Activated CD4-positive, alpha-beta T cell treated with anti-CD3 and anti-CD28 coated beads, Interleukin-2, Interleukin-4, amounts not matched to agents 100 ng/mL and 50 ng/mL, durations not matched to agents 16 hours and 8 hours (primary cell): ENCODE measurements around the gene VPS16.

Experiments used
- DNase-seq: peaks from one replicate; pipeline ENCODE4 v3.0.0-alpha.2; 2020; ENCODE audit warnings: low spot score

VPS16 gene

DNA sequence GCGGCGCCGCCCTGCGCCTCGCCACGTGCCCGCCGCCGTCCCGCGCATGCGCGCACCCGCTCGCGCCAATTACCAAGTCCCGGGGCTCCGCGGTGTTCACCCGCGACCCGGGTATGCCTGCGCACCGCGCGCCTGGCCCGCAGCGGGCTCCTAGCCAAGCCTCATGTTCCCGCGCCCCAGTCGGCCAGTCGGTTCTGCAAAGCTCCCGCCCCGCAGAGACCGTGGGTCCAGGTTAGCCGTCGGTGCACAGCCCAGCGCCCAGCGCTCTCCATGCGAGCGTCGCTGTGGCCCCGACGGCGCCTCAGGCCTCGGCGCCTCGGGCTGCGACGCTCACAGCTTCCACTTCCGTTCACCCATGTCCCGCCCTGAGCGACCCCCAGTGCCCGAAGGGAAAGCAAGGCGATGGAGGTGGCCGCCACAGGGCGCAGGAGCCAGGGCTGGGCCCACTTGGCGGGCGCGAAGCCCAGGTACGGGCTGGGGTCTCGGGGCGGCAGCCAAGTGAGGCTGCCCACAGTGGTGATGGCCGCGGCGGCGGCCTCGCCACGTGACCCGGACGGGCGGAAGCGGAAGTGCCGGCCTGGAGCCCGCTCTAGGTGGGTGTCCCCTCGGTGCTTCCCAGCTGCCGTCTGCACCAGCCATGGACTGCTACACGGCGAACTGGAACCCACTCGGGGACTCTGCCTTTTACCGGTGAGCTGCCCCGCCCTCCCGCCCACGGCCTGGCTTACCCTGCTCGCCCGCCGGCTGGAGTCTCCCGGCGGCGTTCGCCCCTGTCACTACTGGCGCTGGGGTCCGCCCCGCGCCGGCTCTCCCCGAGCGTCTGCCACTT lies at the start of gene VPS16, which contains the start of gene PCED1A:
TSS of gene VPS16 (plus strand) at position 608 of the 829 bp plus-strand sequence. CDS start at position 638, 30 bp downstream.
TSS of gene PCED1A (minus strand) at position 518 of the 829 bp plus-strand sequence. CDS start 743 bp downstream, outside the sequence.
- DNase-seq: peak; percentile 89

DNA sequence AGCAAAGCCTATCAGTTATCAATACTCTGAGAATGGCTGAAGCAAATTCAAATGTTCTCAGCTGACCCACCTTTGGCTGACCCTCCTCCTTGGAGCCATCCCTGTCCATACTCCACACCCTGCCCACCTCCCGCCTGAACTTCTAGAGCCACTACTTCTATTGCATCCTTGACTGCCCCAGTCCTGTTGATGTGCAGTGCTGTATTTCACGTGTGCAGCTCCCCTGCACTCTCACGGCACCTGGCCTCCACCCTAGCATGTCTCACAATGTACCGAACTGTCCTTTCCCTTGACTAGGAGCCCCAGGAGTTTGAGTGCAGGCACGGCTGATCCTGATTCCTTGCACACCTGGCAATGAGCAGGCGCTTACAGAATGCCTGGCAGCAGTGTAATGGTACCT lies 47.1 kb upstream of the VPS16 start:
- no peak for DNase-seq

DNA sequence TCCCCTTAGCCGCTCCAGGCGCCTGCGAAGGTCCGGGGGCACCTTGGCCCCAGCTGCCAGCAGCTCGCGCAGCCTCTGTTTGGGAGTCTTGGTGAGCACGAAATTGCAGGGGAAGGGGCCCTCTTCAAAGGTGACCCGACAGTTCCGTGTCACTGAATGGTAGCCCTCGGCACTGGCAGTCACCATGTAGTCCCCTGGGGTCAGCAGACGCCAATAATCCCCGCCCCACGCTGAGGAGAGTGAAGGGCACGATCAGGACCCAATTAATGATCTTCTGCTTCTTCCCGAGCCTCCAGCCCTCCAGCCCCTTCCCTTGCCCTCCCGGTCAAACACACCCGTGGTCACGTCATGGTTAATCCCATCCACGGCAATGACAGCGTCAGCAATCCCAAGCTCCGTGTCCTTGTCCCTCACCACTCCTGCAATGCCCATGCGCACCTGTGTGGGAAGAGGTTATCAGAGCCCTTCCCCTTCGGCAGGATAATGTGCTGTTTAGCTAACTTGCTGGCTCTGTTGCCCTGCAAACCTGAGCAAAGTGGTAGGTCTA lies 46.3 kb upstream of the VPS16 start:
- no peak for DNase-seq

DNA sequence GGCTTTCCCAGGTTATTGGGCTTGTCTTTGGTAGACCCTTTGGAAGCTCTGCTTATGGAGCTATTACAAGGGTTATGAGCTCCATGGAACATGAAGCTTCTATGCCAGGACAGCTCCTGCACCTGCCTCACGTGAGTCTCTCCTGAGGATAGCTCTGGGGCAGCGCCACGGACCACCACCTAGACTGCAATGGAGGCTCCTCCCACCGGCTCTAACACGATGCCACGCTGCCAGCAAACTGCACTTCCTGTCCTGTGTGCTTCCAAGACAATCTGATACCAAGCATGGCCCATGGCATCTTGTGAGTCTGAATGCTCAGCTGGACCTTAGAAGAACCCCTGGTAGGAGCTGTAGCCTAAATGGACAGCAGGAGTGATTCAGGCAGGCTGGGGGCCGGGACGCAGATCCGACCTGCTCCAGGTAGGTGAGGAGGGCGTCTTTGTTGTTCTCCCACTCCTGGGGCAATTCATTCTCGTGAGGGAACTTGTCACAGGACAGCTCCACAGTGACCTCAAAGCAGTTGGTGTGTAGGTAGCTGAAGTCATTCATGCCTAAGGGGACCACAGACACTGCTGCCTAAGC lies 45.6 kb upstream of the VPS16 start:
- no peak for DNase-seq

DNA sequence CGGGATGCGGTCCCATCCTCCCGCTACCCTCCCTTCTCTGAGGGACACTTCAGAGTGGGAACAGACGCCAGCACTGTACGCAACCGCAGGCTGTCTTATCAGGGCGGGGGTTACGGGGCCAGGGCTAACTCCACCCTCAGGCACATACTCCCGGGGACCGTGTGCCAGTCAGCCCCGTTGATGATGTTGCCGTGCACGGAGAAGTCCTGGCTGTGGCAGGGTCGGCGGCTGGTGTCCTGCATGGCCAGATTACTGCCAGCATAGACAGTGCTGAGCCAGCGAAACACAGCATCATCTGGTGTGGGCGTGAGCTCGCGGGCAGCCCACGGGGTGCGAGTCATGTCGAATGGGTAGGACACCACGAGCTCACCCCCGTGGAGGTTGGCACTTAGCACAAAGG lies 45.1 kb upstream of the VPS16 start:
- DNase-seq: no peak

DNA sequence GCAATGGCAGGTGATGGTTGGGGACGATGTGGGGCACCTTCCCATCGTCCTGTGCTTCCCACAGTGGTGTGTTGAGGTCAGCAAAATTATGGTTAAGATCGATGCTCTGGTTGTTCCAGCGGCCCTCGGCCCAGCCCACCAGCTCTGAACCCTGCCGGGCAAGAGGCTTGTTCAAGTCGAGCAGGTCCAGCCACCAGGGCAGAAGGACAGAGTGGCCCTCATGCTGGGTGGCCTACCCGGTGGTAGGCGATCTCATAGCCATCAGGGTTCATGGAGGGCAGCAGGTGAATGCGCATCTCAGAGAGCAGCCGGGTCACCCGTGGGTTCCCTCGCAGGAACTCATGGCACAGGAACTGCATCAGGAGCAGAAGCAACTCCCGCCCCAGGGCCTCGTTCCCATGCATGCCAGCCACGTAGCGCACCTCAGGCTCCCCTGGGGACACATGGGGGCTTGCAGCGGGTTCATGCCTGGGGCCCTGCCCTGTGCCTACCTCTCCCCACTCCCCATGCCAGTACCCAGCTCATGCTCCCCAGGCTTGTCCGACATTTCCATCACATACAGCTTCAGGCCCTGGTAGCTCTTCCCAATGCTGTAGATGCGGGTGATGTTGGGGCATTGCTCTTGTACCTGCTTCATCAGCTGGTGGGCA lies 44.4 kb upstream of the VPS16 start:
- no peak for DNase-seq

DNA sequence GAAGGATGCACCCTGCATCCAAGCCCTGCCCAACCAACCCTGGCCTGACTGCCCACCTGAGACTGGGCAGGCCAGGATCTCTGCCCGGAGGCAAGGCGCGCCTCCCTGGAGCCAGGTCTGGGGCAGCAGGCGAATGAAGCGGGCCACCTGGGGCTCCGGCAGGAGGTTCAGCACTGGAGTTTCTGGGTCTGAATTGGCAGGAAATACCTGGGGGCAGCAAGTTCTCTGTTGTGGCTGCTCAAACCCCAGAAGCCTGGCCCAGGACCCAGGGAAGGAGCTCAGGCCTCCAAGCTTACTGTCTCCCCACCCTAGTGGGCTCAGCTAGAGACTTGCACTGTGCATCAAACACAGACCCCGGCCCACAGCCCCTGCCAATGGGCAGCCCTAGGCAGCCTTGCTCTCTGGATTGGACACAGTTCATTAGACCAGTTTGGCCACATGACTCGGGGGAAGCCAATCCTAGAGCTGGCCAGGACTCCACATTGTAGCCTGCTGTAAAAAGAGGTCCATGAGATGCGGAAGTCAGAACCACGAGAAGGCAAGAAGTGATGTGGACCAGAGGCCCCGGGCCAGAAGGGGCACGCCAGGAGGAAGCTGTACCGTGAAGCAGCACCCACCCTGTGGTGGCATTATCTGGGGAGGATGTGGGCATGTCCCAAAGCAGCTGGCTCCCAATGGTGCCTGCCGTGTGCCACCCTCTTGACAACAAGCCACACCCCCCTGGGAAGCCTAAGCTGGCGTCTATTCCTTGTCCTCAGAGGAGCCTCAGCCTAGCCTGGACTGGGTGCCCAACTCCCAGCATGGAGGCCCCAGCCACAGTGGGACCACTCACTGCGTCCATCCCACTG lies 43.2 kb upstream of the VPS16 start:
- no peak for DNase-seq

DNA sequence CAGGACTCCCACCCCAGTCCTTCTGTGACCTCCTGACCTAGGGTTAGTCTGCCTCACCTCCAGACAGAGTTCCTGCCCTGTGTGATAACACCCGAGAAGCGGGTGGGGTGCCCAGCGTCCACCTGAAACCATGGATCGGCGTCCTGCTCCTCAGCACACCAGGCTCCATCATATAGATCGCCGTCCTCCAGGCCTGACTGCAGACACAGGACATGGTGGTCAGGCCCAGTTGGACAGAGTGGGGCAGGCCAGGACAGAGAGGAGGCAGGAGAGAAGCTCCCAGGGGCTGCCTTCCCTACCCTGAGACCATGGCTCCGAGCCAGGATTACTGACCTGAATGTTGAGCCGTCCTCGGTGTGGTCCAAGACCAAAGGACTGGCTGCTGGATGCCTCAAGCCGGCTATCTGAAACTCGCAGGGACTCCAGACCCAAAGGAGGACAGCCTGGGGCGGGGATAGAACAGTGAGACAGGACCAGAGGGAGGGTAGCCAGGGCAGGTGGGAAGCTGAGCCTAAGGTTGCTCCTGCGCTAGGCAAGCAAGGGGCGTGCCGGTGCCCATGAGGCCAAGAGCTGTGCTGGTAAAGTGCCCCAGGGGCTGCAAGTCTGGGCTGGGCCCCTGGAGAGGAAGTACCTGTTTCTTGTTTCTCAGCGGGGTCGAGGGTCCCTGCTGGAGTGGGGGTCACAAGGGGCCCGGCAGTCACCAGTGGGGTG lies 42.3 kb upstream of the VPS16 start:
- DNase-seq: no peak

DNA sequence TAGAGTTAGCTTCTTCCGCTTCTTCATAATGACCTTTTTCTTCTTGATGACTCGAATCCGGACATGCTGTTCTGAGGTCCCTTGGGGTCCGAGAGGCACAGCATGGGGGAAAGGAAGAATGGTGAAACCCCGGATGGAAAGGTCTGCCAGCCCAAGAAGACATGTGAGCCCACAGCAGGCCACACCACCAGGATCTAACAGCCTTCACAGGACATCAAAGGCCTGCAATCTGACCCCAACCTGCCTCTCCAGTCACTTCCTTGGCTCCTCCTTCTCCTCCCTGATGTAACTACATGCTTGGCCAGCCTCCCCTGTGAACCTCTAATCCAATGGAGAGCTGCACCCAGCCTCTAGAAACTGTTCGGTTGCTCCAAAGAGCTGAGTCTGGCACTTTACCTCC lies 41.7 kb upstream of the VPS16 start:
- DNase-seq: no peak

DNA sequence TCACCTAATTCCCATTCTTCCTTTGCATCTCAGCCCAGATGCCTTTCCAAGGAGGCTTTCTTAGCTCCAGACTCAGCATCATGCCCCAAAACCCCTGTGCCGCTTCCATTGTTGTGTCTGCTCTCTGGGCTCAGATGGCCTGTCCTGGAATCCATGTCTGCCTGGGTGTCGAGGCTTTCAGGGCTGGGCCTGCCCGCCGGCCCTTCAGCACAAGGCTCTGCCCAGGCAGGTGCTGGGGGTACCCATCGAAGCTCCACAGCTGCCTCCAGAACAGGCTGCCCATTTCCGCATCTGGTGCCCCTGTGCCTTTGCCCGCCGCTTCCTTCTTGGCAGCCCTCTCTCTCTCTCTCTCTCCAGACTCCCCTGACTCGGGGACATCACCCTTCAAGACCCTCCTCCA lies 41.3 kb upstream of the VPS16 start:
- DNase-seq: no peak

DNA sequence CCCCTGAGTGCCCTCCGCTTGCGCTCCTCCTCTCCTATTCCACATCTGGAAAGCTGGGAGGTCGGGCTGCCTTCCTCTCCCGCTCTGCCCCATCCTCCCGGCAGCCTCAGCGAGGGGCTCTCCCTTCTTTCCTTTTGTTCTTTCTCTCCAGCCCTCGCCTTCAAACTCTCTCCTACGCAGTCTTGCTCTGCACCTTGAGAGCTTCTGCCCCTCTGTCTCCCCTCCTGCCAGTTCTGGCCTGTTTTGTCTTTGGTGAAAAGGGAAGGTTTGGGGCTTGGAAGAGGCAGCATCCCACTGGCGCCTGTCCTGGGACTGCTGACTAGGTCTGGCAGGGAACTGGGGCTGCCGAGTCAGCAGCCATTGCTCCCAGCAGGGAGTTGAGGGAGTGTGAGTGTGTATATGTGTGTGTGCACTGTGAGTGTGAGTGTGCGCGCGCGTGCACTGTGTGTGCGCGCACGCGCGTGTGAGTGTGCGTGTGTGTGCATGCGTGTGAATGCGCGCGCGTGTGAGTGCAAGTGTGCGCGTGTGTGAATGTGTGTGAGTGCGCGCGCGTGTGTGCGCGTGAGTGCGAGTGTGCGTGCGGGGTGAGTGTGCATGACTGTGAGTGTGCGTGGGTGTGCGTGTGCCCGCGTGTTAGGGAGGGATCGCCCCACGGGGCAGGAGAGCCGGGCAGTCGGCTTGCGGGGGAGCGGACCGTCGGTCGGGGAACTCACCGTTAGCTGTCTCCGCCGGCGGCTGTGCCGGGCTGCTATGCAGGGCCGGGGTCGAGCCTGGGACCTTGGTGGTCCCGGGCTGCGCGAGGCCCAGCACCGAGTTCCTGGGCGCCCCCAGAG lies 40.6 kb upstream of the VPS16 start:
- no peak for DNase-seq

DNA sequence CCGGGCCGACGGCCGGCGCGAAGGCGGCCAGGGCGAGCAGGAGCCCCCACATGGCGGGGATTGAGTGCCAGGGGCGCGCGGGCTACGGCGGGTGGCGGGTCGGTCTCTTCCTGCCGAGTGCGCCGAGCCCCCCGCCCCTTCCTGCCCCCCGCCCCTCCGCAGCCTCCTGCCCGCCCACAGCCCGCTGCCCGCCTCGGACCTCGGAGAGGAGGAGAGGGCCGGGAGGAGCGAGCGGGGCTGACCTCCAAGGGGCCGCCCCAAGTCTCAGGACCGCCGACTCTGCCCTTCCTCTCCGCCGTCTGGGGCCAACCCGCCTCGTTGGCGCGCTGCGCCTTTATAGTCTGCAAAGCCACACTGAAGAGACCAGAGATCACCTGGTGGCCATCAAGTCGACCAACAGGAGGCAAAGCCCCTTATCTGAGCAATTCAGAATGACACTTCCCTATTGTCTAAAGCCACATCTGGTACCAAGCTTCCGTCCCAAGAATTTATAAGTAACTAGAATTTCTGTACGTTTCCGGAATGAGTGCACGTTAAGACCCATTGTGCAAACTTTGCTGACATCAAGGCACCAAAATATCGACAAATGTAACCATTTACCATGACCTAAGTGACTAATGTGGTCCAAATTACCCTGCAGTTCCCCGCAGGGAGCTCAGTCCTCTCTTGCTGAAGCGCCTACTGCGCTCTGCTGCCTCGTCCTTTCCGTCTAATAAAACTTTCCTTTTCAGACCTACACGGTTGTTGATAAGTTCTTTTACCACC lies 39.8 kb upstream of the VPS16 start, which contains the start of gene CPXM1:
TSS of gene CPXM1 (minus strand) at position 107 of the 765 bp plus-strand sequence. CDS start at position 52, 55 bp downstream.
- no peak for DNase-seq

DNA sequence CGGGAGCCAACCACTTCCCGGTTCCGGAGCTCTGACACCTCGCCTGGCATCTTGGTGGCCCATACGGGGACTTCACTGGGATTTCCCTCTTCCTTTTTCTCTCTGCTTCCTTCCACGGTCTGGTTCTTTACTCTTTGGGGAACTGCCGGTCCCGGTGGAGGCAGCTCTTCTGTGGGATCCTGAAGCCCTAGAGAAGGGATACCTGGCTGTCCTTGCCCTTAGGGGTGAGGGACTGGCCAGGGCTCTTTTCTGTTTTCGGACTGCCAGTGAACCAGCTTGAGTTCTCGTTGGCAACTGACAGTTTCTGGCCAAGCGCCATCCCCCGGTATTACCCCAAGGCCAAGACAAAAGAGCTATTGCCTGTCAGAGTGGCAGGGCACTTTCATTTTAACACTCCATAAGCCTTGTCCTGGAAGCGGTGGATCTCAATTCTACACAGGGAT lies 39.2 kb upstream of the VPS16 start:
- no peak for DNase-seq

DNA sequence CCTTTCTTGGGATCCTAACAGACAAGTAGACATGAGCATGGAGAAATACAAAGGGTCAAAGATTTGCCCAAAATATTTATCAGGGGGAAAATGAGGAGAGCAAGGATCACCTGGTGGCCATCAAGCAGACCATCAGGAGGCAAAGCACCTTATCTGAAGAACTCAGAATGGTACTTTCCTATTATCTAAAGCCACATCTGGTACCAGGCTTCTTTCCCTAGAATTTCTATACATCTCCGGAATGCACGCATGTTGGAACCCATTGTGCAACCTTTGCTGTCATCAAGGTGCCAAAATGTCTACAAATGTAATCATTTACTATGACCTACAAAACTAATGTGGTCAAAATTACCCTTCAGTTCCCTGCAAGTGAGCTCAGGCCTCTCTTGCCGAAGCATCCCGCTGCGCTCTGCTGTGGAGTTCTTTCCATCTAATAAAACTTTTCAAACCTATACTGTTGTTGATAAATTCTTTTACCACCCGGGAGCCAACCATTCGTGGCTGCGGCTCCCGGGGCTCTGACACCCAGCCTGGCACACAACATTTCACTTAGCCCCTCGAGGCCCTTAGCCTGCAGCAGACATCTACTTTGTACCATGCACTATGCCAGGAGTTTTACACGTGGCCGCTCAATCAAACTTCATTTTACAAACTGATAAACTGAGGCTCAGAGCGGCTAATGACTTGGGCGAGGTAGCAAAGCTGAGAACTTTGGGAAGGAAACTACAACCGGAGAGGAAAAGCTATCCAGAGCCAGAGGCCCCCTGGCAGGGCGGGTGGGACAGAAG lies 36.3 kb upstream of the VPS16 start:
- DNase-seq: no peak

DNA sequence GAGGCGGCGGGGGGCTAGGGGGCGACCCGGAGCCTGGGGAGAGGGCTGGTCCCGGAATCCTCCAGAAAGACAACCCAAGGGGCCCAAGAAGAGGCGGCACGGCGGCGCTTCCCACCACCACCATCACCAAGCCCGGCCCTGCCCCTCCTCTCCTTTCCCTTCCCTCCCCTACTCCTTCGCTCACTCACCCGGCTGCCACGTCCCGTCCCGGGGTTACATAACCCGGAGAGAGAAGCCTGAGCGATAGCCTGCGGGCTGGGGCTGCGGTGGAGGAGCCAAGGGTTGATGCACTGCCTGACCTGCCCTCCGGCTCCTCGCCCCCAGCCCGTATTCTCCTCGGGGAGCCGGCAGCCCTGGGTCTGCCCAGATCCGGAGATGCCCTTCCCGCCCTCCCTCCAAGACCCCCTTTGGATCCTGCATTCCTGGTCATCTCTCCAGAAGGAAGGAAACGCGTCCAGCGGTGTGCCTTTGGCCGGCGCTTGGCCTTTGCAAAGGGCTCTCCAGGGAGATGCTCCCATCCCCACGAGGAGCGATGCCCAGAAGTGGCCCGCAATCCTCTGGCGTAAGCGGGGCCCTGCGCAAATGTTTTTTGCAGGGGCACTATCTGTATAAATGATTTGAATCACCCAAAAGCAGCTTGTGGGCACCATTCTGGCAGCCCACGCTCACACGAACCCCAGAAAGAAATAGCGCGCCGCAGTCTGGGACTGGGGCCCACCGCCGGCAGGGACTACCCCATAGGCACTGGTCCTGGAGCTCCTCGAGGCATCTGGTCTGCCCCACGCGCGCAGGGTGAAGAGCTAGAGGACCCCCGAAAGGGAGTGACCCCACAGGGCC lies 35.5 kb upstream of the VPS16 start:
- DNase-seq: no peak

DNA sequence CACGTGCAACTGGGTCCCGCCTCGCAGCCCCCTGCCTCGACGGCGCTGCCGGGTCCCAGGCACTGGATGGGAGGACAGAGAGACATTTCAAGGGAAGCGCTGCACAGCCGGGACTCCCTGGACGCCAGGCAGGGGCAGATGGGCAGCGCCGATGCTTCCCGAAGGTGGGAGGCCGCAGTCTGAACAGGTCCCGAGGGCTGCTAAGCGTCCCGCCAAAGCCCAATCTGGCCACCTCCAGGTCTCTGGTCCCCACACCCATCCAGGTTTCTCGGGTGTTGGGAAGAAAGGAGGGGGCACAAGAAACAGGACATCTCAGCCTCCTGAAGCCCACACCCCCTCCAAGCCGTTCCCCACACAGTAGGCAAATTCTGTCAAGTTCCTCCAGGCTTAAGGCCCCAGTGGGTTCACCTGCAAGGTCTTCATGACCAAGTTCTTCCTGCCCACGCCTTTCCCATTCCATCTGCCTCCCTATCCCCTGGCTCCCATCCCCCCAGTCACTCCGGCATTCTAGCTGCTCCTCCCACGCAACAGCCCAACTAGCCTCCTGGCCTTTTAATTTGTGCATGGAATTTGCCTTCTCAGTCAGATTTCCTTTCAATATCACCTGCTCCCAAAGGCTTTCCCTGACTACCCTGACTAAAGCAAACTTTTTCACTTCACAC lies 34.7 kb upstream of the VPS16 start:
- DNase-seq: no peak

DNA sequence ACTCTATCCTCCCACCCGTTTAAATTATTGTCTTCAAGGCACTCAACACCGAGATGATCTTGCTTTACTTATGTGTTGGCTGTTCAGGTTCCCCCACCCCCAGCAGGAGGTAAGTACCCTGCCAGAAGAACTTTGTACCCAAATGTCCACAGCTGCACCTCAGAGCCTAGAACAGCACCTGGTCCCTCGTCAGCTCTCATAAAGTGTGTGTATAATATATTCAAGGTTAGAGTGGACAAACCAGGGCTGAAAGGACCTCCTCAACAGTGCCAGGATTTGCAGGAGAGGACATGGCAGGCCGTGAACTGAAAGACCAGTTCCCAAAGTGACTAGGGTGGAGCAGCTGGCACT lies 34.2 kb upstream of the VPS16 start:
- DNase-seq: no peak
